ENCODE measurements around the gene BRAF.

- TF ChIP-seq POLR2A (IDR thresholded peaks at IDR 0.05) (no peak), CTCF (IDR thresholded peaks at IDR 0.05) (no peak), EP300 (IDR thresholded peaks at IDR 0.05) (no peak)
These were observed 15.1 kb downstream of the BRAF start for GRCh38 chr7:140909476-140910161.

Measured in tibial nerve (tissue), 4 donors.